ENCODE results near the gene F3. TPM values are rescaled to one million over a fixed set of nuclear protein-coding genes. Genes with fewer than 3 reads are reported as not detected.
A peak's percentile ranks its signal among the peaks of the same experiment; 100 is the strongest.

F3 gene
- total and polyA plus RNA-seq, 2 of the 13 experiments (the other 11 are each of a cell fraction or from before 2014, with no cell fraction given), result 5.8 to 9.0 TPM

DNA sequence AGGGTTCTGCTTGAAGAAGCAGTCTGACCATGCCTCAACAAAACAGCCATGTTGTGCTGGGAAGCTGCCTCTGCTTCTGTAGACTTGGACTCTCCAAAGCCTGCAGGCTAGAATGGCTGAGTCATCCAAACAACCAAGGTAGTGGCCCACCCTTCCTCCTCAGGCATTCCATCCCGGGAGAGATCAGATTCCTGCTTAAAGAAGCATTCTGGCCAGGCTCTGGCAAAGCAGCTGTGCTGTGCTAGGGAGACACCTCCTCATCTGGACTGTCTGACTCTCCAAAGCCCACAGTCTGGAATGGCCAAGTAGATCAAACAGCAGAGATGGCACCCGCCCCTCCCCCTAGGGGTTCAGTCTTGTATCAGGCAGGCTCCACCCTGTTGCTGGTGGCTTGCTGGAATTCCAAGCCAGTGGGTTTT, 38.3 kb upstream of the F3 start (continued):
- peak; percentile 24; the same call in 1 of the 2 replicates for TF ChIP-seq FOXC1 (CRISPR knock-in tag; IDR thresholded peaks at IDR 0.05; ENCODE audit: borderline replicate concordance)
- TF ChIP-seq MAFG (CRISPR knock-in tag; IDR thresholded peaks at IDR 0.05), result peak; percentile 63; the same call in 1 of the 2 replicates
- TF ChIP-seq MTA1 (CRISPR knock-in tag; IDR thresholded peaks at IDR 0.05; ENCODE audit: borderline replicate concordance), result no peak
- TF ChIP-seq SSRP1 (CRISPR knock-in tag; IDR thresholded peaks at IDR 0.05), result no peak
- TF ChIP-seq BCL6 (CRISPR knock-in tag; IDR thresholded peaks at IDR 0.05), result no peak
- TF ChIP-seq NCOA5 (CRISPR knock-in tag; IDR thresholded peaks at IDR 0.05), result no peak
- no peak for TF ChIP-seq ESRRA (CRISPR knock-in tag; IDR thresholded peaks at IDR 0.05; ENCODE audit: low read depth)
- TF ChIP-seq BRCA1 (CRISPR knock-in tag; IDR thresholded peaks at IDR 0.05), result no peak
- no peak for TF ChIP-seq ETV6 (CRISPR knock-in tag; conservative IDR thresholded peaks at IDR 0.05)
- TF ChIP-seq, protein P1, sequence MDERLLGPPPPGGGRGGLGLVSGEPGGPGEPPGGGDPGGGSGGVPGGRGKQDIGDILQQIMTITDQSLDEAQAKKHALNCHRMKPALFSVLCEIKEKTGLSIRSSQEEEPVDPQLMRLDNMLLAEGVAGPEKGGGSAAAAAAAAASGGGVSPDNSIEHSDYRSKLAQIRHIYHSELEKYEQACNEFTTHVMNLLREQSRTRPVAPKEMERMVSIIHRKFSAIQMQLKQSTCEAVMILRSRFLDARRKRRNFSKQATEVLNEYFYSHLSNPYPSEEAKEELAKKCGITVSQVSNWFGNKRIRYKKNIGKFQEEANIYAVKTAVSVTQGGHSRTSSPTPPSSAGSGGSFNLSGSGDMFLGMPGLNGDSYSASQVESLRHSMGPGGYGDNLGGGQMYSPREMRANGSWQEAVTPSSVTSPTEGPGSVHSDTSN (CRISPR knock-in tag; IDR thresholded peaks at IDR 0.05), result no peak
- TF ChIP-seq, protein P2, sequence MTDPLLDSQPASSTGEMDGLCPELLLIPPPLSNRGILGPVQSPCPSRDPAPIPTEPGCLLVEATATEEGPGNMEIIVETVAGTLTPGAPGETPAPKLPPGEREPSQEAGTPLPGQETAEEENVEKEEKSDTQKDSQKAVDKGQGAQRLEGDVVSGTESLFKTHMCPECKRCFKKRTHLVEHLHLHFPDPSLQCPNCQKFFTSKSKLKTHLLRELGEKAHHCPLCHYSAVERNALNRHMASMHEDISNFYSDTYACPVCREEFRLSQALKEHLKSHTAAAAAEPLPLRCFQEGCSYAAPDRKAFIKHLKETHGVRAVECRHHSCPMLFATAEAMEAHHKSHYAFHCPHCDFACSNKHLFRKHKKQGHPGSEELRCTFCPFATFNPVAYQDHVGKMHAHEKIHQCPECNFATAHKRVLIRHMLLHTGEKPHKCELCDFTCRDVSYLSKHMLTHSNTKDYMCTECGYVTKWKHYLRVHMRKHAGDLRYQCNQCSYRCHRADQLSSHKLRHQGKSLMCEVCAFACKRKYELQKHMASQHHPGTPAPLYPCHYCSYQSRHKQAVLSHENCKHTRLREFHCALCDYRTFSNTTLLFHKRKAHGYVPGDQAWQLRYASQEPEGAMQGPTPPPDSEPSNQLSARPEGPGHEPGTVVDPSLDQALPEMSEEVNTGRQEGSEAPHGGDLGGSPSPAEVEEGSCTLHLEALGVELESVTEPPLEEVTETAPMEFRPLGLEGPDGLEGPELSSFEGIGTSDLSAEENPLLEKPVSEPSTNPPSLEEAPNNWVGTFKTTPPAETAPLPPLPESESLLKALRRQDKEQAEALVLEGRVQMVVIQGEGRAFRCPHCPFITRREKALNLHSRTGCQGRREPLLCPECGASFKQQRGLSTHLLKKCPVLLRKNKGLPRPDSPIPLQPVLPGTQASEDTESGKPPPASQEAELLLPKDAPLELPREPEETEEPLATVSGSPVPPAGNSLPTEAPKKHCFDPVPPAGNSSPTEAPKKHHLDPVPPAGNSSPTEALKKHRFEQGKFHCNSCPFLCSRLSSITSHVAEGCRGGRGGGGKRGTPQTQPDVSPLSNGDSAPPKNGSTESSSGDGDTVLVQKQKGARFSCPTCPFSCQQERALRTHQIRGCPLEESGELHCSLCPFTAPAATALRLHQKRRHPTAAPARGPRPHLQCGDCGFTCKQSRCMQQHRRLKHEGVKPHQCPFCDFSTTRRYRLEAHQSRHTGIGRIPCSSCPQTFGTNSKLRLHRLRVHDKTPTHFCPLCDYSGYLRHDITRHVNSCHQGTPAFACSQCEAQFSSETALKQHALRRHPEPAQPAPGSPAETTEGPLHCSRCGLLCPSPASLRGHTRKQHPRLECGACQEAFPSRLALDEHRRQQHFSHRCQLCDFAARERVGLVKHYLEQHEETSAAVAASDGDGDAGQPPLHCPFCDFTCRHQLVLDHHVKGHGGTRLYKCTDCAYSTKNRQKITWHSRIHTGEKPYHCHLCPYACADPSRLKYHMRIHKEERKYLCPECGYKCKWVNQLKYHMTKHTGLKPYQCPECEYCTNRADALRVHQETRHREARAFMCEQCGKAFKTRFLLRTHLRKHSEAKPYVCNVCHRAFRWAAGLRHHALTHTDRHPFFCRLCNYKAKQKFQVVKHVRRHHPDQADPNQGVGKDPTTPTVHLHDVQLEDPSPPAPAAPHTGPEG (CRISPR knock-in tag; IDR thresholded peaks at IDR 0.05), result no peak
- TF ChIP-seq MATR3 (CRISPR knock-in tag; IDR thresholded peaks at IDR 0.05), result no peak
- TF ChIP-seq SRF (IDR thresholded peaks at IDR 0.05; ENCODE audit: low read depth, low read length), result no peak
- TF ChIP-seq SALL1 (CRISPR knock-in tag; IDR thresholded peaks at IDR 0.05), result 0 out of 2 replicates have a peak, but pooled peaks have one; percentile 10
- TF ChIP-seq, protein P3, sequence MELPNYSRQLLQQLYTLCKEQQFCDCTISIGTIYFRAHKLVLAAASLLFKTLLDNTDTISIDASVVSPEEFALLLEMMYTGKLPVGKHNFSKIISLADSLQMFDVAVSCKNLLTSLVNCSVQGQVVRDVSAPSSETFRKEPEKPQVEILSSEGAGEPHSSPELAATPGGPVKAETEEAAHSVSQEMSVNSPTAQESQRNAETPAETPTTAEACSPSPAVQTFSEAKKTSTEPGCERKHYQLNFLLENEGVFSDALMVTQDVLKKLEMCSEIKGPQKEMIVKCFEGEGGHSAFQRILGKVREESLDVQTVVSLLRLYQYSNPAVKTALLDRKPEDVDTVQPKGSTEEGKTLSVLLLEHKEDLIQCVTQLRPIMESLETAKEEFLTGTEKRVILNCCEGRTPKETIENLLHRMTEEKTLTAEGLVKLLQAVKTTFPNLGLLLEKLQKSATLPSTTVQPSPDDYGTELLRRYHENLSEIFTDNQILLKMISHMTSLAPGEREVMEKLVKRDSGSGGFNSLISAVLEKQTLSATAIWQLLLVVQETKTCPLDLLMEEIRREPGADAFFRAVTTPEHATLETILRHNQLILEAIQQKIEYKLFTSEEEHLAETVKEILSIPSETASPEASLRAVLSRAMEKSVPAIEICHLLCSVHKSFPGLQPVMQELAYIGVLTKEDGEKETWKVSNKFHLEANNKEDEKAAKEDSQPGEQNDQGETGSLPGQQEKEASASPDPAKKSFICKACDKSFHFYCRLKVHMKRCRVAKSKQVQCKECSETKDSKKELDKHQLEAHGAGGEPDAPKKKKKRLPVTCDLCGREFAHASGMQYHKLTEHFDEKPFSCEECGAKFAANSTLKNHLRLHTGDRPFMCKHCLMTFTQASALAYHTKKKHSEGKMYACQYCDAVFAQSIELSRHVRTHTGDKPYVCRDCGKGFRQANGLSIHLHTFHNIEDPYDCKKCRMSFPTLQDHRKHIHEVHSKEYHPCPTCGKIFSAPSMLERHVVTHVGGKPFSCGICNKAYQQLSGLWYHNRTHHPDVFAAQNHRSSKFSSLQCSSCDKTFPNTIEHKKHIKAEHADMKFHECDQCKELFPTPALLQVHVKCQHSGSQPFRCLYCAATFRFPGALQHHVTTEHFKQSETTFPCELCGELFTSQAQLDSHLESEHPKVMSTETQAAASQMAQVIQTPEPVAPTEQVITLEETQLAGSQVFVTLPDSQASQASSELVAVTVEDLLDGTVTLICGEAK (IDR thresholded peaks at IDR 0.05), result no peak
- TF ChIP-seq, protein P3 (CRISPR knock-in tag; IDR thresholded peaks at IDR 0.05), result 0 out of 2 replicates have a peak, but pooled peaks have one; percentile 20
